ENCODE data around the gene CDPF1. TPM values are rescaled to one million over a fixed set of nuclear protein-coding genes. Genes with fewer than 3 reads are reported as not detected.

The CDPF1 gene
- polyA plus RNA-seq, 1 donor from 2014 or later, result 32.7 TPM

GRCh38 chr22:46240506-46240905 lies 9.6 kb downstream of the CDPF1 start:
- no peak overlapping the region for H3K27ac ChIP-seq (ENCODE audit: low read length)

DNA sequence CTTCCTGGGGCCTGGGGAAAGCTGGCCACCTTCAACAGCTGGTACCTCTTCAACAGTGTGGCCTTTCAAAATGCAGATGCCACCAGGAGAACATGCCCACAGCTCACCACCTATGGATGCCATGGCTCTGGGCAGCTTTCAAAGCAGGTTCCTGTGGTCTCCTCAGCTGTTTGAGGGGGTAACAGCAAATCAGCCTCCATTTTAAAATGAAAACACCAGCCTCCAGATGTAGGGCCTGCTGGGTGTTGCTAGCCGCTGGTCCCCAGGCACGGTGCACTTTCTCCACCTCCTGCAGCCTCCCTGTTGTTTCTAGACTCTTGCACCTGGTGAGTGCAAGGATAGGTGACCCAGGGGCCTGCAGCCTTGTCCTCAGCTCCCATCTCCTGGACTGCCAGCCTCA lies 10.0 kb downstream of the CDPF1 start:
- Histone ChIP-seq H3K79me2 (replicated peaks; ENCODE audit: insufficient read depth, low read length) (no peaks in the 10 kb centered on the region), H3K4me2 (ENCODE audit: low read length) (no peak overlapping the region), H3K27me3 (ENCODE audit: insufficient read depth, low read depth, low read length) (no peaks in the 10 kb centered on the region), H2AFZ (ENCODE audit: low read depth, low read length) (no peak overlapping the region), H4K20me1 (ENCODE audit: insufficient read depth) (no peaks in the 10 kb centered on the region), H3F3A (ENCODE audit: insufficient read depth, low read length, poor library complexity, severe bottlenecking) (no peaks in the 10 kb centered on the region), H3K9me3 (ENCODE audit: low read length) (no peaks in the 10 kb centered on the region), H3K9ac (ENCODE audit: low read length) (no peak overlapping the region), H3K36me3 (ENCODE audit: insufficient read depth, low read length) (no peaks in the 10 kb centered on the region), H3K9me2 (ENCODE audit: insufficient read depth, low read length) (no peaks in the 10 kb centered on the region), H3K4me3 (ENCODE audit: low read length) (no peak overlapping the region), H3K27ac (ENCODE audit: low read length) (no peak overlapping the region)
- TF ChIP-seq EZH2 (IDR thresholded peaks at IDR 0.05; ENCODE audit: borderline replicate concordance, insufficient read depth, low read length, poor library complexity, severe bottlenecking) (no peak), POLR2AphosphoS5 (IDR thresholded peaks at IDR 0.05) (no peak), SMC3 (conservative IDR thresholded peaks at IDR 0.05; ENCODE audit: poor library complexity) (no peak), MXI1 (conservative IDR thresholded peaks at IDR 0.05; ENCODE audit: poor library complexity, severe bottlenecking) (no peak), TAF1 (IDR thresholded peaks at IDR 0.05; ENCODE audit: low read depth) (no peak), EP300 (conservative IDR thresholded peaks at IDR 0.05; ENCODE audit: poor library complexity, severe bottlenecking) (no peak), REST (IDR thresholded peaks at IDR 0.05; ENCODE audit: borderline replicate concordance) (no peak)
- TF ChIP-seq, protein P1, sequence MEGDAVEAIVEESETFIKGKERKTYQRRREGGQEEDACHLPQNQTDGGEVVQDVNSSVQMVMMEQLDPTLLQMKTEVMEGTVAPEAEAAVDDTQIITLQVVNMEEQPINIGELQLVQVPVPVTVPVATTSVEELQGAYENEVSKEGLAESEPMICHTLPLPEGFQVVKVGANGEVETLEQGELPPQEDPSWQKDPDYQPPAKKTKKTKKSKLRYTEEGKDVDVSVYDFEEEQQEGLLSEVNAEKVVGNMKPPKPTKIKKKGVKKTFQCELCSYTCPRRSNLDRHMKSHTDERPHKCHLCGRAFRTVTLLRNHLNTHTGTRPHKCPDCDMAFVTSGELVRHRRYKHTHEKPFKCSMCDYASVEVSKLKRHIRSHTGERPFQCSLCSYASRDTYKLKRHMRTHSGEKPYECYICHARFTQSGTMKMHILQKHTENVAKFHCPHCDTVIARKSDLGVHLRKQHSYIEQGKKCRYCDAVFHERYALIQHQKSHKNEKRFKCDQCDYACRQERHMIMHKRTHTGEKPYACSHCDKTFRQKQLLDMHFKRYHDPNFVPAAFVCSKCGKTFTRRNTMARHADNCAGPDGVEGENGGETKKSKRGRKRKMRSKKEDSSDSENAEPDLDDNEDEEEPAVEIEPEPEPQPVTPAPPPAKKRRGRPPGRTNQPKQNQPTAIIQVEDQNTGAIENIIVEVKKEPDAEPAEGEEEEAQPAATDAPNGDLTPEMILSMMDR (IDR thresholded peaks at IDR 0.05; ENCODE audit: poor library complexity, severe bottlenecking), result no peak

More at GRCh38 chr22:46240506-46240905, 9.6 kb downstream of the CDPF1 start:
- H3K36me3 ChIP-seq (ENCODE audit: insufficient read depth, low read length), result no peaks in the 10 kb centered on the region
- no peaks in the 10 kb centered on the region for H3F3A ChIP-seq (ENCODE audit: insufficient read depth, low read length, poor library complexity, severe bottlenecking)
- H3K4me3 ChIP-seq (ENCODE audit: low read length), result no peak overlapping the region
- H3K4me2 ChIP-seq (ENCODE audit: low read length), result no peak overlapping the region
- H3K9me2 ChIP-seq (ENCODE audit: insufficient read depth, low read length), result no peaks in the 10 kb centered on the region
- H4K20me1 ChIP-seq (ENCODE audit: insufficient read depth), result no peaks in the 10 kb centered on the region
- no peaks in the 10 kb centered on the region for H3K79me2 ChIP-seq (replicated peaks; ENCODE audit: insufficient read depth, low read length)
- no peaks in the 10 kb centered on the region for H3K9me3 ChIP-seq (ENCODE audit: low read length)
- no peak for TF ChIP-seq EP300 (conservative IDR thresholded peaks at IDR 0.05; ENCODE audit: poor library complexity, severe bottlenecking)
- TF ChIP-seq, protein P1 (IDR thresholded peaks at IDR 0.05; ENCODE audit: poor library complexity, severe bottlenecking), result no peak
- TF ChIP-seq RAD21 (conservative IDR thresholded peaks at IDR 0.05), result no peak
- TF ChIP-seq POLR2AphosphoS5 (IDR thresholded peaks at IDR 0.05), result no peak
- no peak for TF ChIP-seq REST (IDR thresholded peaks at IDR 0.05; ENCODE audit: borderline replicate concordance)
- no peak for TF ChIP-seq SMC3 (conservative IDR thresholded peaks at IDR 0.05; ENCODE audit: poor library complexity)
- no peak for TF ChIP-seq EZH2 (IDR thresholded peaks at IDR 0.05; ENCODE audit: borderline replicate concordance, insufficient read depth, low read length, poor library complexity, severe bottlenecking)
- no peak for TF ChIP-seq TAF1 (IDR thresholded peaks at IDR 0.05; ENCODE audit: low read depth)
- no peak for TF ChIP-seq MXI1 (conservative IDR thresholded peaks at IDR 0.05; ENCODE audit: poor library complexity, severe bottlenecking)
- H3K9ac ChIP-seq (ENCODE audit: low read length), result no peak overlapping the region
- H2AFZ ChIP-seq (ENCODE audit: low read depth, low read length), result no peak overlapping the region
- no peaks in the 10 kb centered on the region for H3K27me3 ChIP-seq (ENCODE audit: insufficient read depth, low read depth, low read length)
